HG02610 (cell line): ENCODE results near the gene EHD4.

Experiments used
- ATAC-seq: cut with Tn5 transposase; IDR thresholded peaks from one replicate; pipeline ENCODE4 v1.9.1; 2021; ENCODE audit warnings: mild to moderate bottlenecking, moderate library complexity; ENCODE audit not compliant: unreplicated experiment

EHD4 gene

GRCh38 chr15:41961001-41961518, 11.3 kb downstream of the EHD4 start:
- no peak for ATAC-seq

GRCh38 chr15:41958002-41958420, 14.3 kb downstream of the EHD4 start:
- ATAC-seq = no peak

DNA sequence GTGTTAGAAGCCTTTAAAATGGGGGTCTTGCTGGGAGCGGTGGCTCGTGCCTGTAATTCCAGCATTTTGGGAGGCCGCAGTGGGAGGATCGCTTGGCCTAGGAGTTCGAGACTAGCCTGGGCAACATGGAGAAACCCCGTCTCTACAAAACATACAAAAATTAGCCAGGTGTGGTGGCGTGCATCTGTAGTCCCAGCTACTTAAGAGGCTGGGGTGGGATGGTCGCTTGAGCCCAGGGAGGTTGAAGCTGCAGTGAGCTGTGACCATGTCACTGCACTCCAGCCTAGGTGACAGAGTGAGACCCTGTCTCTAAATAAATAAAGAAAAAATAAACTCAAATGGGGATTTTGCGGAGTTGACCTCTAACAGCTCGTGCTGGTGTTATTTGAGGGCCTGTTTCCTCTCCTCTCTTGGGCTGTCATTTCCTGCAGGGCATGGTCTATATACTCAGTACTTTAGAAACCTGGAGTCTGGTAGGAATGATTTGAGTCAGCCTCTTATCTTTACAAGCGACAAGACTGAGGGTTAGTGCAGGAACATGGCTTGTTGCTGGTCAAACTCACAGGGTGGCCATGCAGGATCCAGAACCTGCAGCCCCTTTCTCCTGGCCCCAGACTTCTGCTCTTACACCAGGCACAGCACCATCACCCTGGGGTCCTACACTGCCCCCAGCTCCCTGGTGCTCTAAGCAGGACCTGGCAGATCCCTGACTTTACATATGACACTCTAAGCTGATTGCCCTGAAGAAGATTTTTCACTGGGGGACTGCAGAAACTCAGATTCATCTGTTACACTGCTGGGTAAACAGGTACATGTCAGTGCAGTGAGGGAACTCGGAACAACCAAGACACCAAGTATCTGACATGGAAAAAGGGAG, 15.1 kb downstream of the EHD4 start:
- ATAC-seq = peak; percentile 94

GRCh38 chr15:41955807-41956525, 16.4 kb downstream of the EHD4 start:
- ATAC-seq = no peak

DNA sequence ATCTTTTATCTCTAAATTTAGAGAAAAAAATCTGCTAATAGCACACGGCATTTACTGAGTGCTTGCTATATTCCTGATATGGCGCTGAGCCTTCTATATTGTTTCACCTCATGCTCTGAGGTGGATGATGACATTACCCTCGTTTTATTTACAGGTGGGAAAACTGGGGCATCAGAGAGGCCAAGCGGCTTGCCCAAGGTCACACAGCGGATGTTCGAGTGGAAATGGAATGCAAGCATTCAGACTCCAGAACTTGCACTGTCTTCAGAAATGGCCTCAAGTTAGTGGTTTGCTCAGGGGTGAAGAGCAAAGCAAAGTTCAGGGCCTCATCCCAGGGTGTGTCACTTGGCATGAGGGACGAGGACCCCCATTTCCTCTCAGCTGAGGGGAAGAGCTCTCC, 17.3 kb downstream of the EHD4 start:
- ATAC-seq = no peak

GRCh38 chr15:41954036-41954435, 18.3 kb downstream of the EHD4 start:
- ATAC-seq = no peak

DNA sequence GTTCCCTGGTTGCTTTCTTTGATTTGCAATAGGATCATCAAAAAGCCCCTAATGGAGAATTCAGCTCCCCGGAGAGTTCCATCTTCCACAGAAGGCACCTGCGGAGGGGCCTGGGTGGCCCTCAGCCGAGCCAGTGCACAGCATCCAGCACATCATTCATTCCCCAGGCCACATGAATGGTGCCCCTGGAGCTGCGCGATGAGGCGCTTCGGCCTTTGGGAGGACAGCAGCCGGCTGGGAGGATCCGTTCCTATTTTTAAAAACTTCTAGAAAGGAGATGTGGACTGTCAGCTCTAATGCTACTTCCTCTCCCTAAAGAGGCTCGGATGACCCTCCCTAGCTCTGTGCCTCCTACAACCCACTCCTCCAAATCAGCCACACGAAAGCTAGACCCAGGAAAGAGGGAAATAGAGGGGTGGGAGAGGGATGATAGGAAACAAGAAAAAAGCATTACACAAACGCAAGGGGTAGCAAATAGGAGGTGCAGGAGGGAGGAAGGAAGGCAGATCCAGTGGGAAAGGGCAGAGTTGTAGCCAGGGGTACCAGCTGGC, 20.3 kb downstream of the EHD4 start:
- no peak for ATAC-seq

DNA sequence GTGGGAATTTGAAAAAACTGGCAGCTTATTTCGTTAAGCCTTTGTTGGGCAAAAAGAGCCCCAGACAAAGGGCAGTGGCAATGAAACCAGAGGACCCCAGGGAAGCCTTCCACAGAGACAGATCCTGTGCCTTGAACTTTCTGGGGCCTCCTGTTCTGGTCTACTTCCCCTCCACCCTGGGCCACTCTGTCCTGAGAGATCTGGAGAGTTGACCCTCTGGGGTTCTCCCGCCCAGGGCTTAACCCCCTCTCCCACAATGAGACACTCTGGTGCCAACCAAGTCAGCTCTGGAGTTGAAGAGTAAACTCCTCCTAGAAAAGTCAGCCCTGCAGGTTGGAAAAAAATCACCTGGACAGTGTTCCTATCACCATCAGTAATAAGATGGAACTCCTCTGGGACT, 20.8 kb downstream of the EHD4 start:
- no peak for ATAC-seq

GRCh38 chr15:41950489-41950888, 21.9 kb downstream of the EHD4 start:
- no peak for ATAC-seq

DNA sequence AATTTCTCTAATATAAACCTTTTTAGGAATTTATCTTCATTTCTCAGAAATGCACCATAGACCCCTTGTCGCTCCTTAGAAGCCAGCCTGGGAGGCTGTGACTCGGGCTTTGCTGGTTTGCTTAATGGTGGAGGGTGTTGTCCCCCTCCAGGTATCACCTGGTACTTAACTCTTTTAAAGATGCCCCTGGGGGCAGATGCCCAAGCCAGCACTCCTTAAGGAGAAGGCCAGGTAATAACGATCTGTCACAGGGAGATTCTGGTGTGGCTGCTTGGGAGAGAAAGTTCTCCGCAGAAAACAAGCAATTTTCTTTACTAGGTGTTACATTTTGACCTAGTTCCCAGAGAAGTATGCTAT, 22.3 kb downstream of the EHD4 start:
- no peak for ATAC-seq

DNA sequence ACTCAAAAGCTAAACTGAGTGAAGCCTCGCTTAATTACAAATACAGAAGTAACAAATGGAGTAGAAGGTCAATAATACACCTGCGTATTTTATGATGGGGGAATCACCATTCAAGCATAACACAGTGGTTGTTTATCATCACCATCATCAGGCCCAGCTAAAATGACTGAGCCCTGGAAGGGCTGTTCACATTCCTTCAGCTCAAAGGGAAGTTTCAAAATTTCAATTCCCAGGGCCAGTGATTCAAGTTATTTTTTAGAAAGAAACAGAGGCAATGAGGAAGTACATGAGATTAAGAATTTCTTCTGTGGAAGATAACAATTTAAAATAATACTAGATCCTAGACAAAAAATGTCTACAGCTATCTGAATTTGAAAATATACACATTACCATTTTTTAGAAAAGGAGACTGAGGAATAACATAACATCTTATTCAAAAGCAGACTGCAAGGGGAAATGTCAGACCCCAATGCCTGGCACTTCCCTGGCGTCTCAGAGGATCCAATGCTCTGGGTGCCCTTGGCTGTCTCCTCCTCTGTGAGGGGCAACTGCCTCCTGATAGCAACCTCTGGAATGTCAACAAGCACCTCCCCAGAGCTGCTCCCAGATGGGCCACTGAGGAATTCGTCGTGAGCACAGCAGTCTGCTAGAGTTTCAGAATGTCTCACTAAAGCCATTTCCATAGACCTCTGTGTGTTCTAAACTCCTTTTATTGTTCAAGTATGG, 22.8 kb downstream of the EHD4 start:
- ATAC-seq = no peak

DNA sequence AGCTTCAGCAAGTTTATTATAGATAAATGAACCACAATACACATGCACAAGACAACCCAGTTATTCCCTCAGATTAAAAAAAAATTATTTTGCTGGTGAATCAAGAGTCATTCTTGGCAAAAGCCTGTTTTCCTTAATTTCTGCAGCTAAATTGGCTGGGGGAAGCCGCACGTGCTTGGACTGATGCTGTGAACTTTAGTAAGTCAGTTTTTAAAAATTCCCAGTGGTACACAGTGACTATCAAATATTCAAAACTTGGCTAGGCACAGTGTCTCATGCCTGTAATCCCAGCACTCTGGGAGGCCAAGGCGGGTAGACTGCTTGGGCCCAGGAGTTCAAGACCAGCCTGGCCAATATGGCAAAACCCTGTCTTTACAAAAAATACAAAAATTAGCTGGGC, 23.9 kb downstream of the EHD4 start:
- ATAC-seq = no peak

DNA sequence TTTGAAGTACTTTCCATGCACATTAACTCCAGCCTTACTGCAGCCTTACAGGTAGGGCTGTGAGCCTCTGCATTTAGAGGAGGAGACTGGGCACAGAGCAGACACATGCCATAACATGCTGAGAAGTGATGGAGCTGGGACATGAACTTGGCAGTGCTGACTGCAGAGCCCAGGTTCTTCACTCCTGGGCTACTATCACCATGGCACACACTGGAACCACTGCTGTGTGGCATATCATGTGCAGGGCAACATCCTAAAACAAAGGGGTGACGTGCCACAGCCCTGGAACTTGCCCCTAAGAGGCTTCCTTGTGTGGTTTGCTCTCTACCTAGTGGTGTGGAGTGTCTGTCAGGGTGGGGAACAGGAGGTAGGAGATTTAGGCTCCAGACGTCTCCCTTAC, 25.4 kb downstream of the EHD4 start:
- no peak for ATAC-seq

DNA sequence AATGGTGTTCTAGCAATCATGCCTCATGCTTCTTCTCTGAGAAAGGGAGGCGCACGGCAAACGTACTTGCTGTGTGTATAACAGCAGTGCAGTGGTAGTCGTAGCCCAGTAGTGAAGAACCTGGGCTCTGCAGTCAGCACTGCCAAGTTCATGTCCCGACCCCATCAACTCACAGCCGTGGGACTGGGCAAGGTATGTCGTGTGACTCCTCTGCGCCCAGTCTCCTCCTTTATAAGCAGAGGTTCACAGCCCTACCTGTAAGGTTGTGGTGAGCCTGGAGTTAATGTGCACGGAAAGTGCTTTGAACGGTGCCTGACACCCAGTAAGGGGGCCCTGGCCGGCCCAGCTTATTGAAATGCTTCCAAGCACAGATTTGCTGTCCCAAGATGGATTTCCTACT, 26.6 kb downstream of the EHD4 start:
- ATAC-seq = no peak

- ATAC-seq = no peak
Measured at GRCh38 chr15:41945221-41945620, 27.1 kb downstream of the EHD4 start.

DNA sequence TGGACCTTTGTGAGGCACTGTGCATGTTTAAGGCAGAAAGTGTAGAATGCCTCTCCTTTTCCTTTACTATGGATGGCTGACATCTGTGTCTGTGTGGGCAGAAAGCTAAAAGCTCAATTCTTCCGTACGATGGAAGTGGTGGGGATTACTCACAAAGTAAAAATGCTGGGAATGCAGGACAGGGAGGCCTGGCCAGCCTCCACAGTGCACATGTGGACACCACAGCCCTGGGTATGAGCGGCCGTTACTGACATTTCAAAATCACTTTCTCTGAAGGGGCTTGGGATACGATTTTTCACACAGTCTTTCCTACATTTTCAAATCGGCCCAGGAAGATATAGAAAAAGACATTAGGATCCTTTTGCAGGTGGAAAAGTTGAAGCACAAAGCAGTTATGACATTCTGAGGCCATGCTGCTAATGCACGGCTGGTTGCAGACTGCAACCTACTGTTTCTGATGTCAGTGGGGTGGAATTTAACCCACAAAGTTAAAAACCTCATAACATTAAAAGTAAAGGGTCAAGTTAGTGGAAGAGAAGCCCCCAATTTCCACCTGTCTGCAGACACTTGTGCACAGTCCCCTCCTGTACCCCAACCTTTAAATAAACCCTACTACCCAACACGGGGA, 27.9 kb downstream of the EHD4 start:
- no peak for ATAC-seq

DNA sequence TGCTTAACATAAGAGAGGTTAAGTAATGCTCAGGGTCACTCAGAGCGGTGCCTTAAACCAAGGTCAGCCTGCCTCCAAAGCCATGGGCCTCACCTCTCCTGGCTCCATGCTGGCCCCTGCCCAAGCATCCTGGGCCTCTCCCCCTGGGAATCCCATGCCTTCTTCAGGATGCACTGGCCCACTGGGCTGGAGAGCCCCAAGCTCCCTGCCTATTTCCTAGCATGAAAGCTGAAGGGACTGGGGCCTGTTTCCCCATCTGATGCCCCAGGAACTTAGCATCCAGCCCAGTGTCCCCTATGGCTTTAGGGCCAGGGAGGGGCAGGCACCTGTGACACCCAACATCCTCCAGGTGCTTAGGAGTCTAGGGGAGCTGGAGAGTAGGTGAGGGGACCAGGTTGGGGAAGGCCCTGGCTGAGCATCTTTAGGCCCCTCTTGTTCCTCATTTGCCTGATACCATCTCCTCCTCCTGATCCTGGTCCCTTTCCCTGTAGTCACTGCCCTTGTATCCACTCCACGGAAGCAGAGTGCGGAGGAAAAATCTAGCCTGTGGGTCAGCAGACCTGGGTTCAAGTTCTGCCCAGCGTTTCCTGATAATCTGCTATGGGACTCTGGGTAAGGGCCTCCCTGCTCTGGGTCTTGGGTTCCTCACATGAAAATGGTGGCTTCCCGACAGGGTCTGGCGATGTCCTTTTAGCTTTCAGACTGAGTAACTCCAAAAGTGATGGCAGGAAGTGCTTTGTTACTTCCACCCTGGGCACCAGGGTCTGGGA, 28.6 kb downstream of the EHD4 start:
- ATAC-seq = no peak

- ATAC-seq = no peak
Measured at GRCh38 chr15:41942886-41943285, 29.5 kb downstream of the EHD4 start.

GRCh38 chr15:41941644-41942415, 30.5 kb downstream of the EHD4 start:
- no peak for ATAC-seq
